Glomerular endothelial cell (primary cell): ENCODE results near the gene SULT2A1. TPM values are rescaled to one million over a fixed set of nuclear protein-coding genes. Genes with fewer than 3 reads are reported as not detected.
"Not testable (repeated sequence)": the region's sequence is repeated elsewhere in the genome, so short reads cannot be mapped to it uniquely, and the experiment has no call there.

ENCODE experiments used
- DNase-seq: peaks from one replicate; pipeline ENCODE4 v3.0.0-alpha.2; 2011; ENCODE audit warnings: low read depth, low spot score; ENCODE audit errors: extremely low read depth
- total RNA-seq: library from RNA; depleted of rRNA; stranded (reverse); fragments of >200 nt; gene quantifications from 2 replicates; pipeline ENCODE4 v1.2.3, GENCODE V29; 2015

SULT2A1 gene
- total RNA-seq, 1 donor from 2014 or later = not detected

DNA sequence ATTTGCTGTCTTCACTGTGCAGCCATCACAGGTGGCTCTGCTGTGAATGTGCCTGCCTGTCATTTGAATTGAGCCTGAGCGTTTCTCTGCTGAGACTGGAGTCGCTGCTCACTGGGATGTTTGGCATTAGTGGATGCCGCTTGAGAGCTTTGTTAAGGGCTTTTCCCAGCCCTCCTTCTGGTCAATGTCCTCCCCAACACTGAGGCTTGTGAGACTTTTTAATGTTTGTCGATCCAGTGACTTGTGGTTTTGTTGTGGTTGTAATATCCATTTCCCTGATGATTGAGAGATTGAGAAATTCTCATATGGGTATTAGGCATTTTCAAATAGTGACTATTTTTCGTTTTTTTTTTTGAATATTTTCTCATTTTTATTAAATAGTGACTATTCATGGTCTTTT lies 24.5 kb downstream of the SULT2A1 start:
- DNase-seq = no peak

DNA sequence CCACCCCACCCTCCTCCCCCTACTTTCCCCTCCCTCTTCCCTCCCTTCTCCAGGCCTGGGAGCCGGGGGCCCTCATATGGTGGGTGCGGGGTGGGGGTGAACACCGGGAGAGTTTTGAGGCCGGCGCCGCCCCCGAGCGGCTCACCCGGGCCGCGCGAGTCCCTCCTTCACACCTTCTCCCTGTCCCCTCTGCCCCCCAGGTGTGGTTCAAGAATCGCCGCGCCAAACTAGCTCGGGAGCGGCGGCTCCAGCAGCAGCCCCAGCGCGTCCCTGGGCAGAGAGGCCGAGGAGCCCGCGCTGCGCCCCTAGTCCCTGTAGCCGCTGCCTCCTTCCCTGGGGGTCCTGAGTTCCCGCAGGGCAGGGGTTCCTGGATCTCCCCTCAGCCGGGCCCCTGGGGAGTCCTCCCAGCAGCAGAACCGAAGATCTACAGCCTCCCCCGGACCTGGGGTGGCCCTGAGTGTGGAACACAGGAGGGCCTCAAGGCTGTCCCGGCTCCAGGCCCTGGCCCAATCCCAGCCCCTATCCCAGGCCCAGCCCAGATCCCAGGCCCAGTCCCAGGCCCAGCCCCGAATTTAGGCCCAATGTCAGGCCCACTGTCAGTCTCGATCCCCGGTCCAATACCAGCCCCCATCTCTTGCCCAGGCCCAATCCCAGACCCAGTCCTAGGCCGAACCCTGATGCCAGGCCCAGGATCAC lies 25.4 kb downstream of the SULT2A1 start:
- DNase-seq = no peak

DNA sequence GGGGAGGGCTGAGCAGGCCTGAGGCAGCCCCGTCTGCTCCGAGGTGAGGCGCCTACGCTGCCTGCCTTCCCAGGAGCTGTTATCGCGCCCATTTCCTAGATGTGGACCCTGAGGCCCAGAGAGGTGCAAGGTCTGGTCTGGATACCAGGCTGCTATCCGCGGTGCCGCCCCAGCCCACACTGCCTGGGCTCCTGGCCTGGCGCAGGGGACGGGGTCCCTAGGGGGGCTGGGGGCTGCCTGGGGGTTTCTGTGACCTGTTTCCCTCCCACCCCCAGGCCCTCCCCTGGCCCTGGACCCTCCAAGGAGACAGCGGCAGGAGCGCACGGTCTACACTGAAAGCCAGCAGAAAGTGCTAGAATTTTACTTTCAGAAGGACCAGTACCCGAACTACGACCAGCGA lies 26.3 kb downstream of the SULT2A1 start:
- DNase-seq = not testable (repeated sequence)

DNA sequence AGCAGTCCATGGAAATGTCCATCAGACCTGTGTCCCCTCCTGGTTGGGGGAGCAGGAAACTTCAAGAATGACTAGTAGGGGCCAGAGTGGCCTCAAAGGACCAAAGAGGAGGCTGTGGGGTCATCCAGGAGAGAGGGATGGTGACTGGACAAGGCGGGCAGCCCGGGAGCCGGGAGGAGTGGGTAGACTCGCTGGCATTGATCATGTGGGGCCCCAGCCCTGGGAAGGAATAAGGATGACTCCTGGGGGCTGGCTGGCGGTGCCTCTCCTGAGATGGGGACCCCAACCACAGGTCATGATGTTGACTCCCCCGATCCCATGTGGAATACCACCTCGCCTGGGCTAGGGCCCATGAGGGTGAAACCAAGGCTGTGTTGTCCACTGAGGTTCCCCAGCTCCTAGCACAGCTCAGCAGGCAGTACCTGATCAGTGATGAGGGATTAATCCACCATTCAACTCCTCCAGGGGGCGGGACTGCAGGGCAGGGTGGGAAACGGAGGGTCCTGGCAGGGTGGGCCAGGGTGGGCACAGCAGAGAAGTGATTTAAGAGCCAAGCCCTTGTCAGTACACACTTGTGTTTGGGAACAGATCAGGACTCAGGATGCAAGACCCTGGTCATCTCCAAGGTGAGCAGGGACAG lies 27.3 kb downstream of the SULT2A1 start, which contains the start of gene TPRX2:
TSS of gene TPRX2 (plus strand) at position 590 of the 640 bp plus-strand sequence. CDS start at position 602, 12 bp downstream.
- not testable (repeated sequence) for DNase-seq

DNA sequence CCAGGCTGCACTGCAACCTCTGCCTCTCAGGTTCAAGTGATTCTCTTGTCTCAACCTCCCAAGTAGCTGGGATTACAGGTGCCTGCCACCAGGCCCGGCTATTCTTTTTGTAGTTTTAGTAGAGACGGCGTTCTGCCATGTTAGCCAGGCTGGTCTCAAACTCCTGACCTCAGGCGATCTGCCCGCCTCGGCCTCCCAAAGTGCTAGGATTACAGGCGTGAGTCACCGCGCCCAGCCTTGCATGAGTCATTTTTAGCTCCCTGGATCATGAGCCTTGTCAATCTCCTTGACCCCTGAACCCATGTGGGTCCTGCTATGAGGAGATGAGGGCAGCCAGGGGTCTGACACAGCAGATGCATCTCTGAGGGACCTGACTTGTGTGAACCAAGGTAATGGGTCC lies 27.9 kb downstream of the SULT2A1 start:
- DNase-seq = not testable (repeated sequence)

DNA sequence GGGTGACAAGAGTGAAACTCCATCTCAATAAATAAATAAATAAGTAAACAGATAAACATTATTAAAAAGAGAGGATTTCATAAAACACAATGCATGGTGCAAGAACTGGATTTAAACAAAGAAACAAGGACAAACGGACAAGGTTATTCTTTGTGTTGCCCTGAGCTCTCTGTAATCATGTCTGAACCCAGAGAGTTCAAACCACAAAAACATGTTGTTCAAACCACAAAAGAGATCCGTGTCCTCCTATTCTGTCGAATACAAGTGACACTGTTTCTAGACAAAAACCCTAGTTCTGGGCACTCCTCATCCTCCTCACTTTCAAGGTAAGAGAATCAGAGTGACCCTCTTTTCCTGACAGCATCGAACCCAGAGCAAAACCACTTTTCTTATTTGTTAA lies 31.7 kb downstream of the SULT2A1 start:
- DNase-seq = no peak

DNA sequence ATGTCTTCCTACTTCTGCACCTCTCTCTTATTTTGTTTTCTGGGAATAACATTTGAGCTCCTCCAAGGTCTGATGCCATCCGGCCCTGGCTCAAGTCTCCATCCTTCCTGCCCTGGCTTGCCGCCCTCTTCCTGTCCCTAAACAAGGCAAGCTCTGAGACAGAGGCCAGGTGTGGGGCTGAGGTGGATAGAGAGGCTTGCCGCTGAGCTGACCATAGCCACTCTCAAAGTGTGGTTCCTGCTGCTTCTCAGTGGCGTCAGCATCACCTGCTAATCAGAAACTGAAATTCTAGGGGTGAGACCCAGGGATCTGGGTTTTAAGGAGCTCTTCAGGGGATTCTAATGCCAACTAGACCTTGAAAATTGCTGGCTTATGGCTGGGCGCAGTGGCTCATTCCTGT lies 33.1 kb downstream of the SULT2A1 start:
- no peak for DNase-seq

DNA sequence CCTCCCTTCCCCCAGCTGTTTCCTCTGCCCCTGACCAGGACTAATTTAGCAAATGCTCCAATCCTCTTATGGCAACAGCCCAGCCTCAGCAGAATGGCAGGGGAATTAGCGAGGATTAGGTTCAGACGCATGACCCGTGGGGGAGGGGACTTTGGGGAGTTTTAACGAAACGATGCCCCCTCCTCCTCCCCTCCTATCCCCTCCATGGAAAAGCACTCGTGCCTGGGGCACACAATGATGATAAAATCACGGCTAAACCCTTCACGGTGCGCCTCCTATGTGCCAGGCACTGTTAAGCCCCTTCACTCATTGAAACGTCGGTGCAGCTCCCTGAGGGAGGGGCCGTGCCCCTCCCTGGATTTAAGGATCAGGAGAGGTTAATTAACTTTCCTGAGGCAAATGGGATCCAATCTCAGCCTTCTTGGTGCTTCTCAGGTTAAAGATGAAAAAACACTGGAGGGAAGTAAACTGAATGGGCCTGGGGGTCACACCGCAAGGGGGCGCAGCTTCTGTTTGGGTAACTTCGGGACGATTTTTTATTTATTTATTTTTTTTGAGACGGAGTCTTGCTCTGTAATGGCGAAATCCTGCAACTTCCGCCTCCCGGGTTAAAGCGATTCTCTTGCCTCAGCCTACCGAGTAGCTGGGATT lies 37.2 kb downstream of the SULT2A1 start:
- no peak for DNase-seq

DNA sequence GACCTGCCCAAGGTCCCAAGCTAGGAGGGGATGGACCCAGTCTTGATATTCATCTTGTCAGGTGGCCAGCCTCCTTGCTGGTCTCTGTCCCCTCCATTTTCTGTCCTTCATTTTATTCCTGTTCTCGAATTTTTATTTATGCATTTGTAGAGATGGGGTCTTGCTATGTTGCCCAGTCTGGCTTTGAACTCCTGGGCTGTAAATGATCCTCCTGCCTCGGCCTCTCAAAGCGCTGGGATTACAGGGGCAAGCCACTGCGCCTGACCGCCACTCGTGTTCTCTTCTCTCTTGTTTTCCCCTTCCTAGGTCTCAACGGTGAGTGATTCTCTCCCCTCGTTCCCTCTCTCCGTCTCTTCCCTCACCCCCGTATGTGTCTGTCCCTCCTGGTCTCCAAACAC lies 37.7 kb downstream of the SULT2A1 start:
- no peak for DNase-seq

DNA sequence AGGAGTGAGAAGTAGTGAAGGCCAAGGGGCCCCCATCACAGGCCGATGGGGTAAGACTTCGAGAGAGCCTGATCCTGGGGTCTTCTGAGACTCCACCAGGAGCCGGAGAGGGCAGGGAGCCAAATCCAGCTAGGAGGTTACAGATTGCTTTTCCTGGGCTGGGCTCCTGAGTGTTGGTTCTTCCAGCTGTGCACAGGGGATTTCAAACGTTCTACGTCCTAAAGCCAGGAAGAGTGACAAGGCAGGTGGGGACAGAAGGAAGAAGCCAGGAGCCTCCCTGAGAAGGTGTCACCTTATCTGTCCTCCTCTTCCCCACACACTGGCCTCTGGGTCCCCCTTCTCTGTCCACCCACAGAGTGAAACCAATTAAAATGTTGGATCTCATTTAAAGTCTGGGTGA lies 43.2 kb downstream of the SULT2A1 start:
- DNase-seq = no peak

DNA sequence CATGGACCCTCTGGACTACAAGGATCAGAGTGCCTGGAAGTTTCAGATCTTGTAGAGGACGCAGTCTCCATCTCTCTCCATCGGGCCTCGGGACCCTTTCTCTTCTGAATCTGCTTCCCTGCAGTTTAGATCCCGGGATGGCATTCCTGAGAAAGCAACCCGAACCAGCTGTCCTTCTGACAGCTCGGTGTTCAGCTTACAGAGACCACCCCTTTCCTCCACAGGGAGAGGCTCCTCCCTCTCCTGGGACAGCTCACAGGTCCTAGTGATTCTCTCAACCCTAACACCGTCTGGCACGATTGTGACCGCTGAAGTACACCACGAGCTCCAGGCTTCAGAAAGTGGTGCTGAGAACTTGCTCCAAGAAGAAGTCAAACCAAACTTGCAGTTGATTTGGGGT lies 46.2 kb downstream of the SULT2A1 start:
- DNase-seq = no peak

DNA sequence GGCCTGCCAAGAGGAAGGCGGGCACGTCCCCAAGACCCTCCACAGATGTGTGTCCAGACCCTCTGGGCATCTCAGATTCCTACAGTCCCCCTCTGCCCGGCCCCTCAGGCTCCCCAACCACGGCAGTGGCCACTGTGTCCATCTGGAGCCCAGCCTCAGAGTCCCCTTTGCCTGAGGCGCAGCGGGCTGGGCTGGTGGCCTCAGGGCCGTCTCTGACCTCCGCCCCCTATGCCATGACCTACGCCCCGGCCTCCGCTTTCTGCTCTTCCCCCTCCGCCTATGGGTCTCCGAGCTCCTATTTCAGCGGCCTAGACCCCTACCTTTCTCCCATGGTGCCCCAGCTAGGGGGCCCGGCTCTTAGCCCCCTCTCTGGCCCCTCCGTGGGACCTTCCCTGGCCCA lies 46.7 kb downstream of the SULT2A1 start:
- no peak for DNase-seq

DNA sequence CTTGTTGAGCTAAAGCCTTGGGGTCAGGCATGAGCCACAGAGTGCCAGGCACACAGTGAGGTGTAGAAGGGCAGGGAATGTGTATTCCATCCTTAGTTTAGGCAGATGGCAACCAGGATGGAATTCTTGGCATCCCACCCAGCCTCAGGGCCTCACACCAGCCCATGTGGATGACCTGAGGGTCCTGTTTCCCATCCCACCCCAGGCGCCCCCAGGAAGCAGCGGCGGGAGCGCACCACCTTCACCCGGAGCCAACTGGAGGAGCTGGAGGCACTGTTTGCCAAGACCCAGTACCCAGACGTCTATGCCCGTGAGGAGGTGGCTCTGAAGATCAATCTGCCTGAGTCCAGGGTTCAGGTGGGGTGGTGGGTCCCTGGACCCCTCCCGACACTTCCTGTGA lies 50.1 kb downstream of the SULT2A1 start:
- DNase-seq = no peak

DNA sequence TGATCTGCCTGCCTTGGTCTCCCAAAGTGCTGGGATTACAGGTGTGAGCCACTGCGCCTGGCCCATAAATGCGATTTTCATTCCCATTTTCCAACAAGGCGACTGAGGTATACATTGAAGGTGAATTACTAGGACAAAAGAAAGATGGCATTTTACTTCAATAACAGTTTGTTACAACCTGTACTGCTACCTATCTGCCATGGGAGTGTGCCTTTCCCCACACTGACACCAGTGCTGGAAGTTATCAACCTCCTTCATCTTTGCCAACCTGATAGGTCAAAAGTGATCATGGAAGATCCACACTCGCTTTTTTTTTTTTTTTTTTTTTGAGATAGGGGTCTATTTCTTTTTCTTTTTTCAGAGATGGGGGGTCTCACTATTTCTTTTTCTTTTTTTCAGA lies 53.4 kb downstream of the SULT2A1 start:
- no peak for DNase-seq

DNA sequence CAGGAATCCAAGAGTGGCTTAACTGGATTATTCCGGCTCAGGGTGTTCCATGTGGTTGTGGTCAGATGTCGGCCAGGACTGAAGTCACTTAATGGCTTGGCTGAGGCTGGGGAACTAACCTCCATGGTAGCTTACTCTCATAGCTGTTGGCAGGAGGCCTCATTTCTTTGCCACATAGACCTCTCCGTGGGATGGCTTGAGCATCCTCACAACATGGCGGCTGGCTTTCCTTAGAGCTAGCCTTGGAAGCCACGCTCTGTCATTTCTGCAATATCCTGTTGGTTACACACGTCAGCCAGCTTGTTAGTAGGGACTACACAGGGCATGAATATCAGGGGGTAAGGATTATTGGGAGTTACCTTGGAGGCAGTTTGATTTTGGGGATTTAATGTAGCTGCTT lies 59.3 kb downstream of the SULT2A1 start:
- DNase-seq = no peak

DNA sequence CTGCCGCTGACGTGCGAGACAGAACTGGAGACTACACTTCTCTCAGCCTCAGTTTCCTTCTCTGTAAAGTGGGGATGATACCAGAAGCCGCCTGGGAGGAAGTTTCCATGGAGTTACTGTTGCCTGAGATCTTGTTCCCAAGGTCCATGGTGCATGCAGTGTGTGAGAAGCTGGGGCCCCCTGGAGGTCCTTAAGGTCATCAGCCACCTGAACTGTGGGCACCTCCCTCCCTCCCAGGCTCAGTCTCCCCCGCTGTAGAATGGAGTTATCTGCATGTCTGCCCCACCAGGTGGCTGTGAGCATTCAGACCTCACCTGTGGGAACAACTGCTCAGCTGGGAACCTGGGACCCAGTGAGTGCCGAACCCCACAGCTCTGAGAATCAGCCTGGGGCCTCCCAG lies 61.7 kb downstream of the SULT2A1 start:
- DNase-seq = no peak

DNA sequence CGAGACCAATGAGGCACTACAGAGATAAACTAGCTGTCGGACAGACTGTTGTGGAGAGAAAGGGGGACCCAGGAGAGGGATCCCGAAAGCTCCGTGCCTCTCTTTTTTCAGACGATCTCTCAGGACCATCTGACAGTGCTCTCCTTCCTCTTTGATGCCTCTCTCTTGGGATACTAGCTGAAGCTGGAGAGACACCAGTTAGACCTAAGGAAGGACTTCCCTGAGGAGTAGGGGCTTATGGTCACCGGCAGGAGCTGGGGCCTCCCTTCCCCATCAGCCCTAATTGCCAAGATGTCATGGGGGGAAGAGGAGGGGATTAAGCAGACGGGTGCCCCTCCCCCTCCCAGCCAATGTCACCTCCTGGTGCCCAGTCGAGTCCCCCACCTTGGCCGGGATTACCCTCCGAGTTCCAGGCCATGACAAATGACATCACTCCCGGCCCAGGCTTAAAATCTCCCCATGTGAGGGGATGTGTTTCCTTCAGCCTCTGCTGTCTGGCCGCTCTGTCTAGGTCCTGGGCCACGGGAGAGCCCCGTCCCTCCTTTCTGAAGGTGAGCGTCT lies 64.6 kb downstream of the SULT2A1 start, which contains the start of gene CRX:
TSS of gene CRX (plus strand) at position 478 of the 561 bp plus-strand sequence. CDS start 12,507 bp downstream, outside the sequence.
- no peak for DNase-seq
